ENCODE measurements around the gene GPR78. TPM values are rescaled to one million over a fixed set of nuclear protein-coding genes. Genes with fewer than 3 reads are reported as not detected.

Gene GPR78
- total and polyA plus RNA-seq, 4 donors: 0.05 to 0.28 TPM; not detected in 2

DNA sequence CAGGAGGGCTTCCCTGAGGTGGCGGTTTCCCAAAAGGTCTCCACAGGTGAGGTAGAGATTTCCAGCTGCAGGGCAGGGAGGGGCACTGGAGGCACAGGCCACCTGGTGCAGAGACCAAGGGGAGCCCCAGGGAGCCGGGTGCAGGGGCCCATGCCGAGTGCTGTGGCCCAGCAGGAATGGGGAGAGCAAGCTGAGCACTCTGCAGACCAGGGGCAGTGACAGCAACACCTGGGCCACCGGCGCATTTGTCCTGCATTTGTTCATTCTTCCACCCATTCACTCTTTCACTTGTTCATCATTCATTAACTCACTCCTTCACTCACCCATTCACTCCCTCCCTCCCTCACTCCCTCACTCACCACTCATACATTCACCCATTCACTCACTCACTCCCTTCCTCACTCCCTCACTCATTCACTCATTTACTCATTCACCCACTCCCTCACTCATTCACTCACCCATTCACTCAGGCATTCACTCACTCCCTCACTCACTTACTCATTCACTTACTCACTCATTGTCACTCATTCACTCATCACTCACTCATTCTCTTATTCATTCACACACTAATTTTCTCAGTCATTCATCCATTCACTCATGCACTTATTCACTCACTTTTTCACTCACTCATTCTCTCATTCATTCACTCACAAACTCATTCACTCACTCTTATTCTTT is 28.7 kb downstream of the GPR78 start:
- TF ChIP-seq, protein P1, sequence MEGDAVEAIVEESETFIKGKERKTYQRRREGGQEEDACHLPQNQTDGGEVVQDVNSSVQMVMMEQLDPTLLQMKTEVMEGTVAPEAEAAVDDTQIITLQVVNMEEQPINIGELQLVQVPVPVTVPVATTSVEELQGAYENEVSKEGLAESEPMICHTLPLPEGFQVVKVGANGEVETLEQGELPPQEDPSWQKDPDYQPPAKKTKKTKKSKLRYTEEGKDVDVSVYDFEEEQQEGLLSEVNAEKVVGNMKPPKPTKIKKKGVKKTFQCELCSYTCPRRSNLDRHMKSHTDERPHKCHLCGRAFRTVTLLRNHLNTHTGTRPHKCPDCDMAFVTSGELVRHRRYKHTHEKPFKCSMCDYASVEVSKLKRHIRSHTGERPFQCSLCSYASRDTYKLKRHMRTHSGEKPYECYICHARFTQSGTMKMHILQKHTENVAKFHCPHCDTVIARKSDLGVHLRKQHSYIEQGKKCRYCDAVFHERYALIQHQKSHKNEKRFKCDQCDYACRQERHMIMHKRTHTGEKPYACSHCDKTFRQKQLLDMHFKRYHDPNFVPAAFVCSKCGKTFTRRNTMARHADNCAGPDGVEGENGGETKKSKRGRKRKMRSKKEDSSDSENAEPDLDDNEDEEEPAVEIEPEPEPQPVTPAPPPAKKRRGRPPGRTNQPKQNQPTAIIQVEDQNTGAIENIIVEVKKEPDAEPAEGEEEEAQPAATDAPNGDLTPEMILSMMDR (IDR thresholded peaks at IDR 0.05; ENCODE audit: control extremely low read depth, extremely low read depth): no peak
- Histone ChIP-seq H3K27ac (ENCODE audit: low read depth in 1 of 2, low read length in 1 of 2) (no peak overlapping the region), H3K9me3 (ENCODE audit: control insufficient read depth in 4 of 4, insufficient read depth in 3 of 4, low read length in 3 of 4) (peaks cover 0 to 2% (median 0%) of the 10 kb centered on the region in 4 donors), H3K4me3 (no peak overlapping the region), H3K36me3 (ENCODE audit: control insufficient read depth in 4 of 4, insufficient read depth in 4 of 4, low read length in 4 of 4) (no peaks in the 10 kb centered on the region), H3K9ac (ENCODE audit: insufficient read depth in 1 of 2, low read length in 2 of 2) (no peak overlapping the region), H3K27me3 (ENCODE audit: control insufficient read depth in 3 of 3, insufficient read depth in 3 of 3, low read length in 2 of 3) (peaks cover 0 to 12% (median 0%) of the 10 kb centered on the region in 3 donors), H3K4me1 (ENCODE audit: control insufficient read depth in 5 of 5, insufficient read depth in 5 of 5, low read length in 5 of 5) (peaks cover 0 to 2% (median 0%) of the 10 kb centered on the region in 5 donors)
- no peak for ATAC-seq (ENCODE audit: insufficient read depth, low FRiP score)
- WGBS, 2 donors: 72 to 75% methylated on average over 5 of the region's 5 CpGs
- no peak for DNase-seq

DNA sequence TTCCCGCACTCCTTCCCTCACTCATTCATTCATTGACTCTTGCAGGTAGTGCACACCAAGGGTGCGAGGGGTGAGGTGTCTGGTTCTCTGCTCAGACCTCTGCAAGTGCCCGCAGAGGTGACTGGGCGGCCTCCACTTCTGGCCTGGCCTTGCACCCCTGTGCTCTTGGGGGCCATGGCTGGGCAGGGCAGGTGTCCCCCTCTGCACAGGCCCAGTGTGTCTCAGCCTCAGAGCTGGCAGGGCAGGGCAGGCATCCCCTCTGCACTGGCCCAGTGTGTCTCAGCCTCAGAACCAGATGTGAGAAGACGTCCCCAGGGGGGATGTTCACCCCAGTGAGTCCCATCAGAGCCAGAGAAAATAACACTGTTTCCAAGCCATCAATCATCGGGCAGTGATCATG is 29.2 kb downstream of the GPR78 start:
- peaks cover 0 to 2% (median 0%) of the 10 kb centered on the region in 4 donors for H3K9me3 ChIP-seq (ENCODE audit: control insufficient read depth in 4 of 4, insufficient read depth in 3 of 4, low read length in 3 of 4)
- H3K9ac ChIP-seq (ENCODE audit: insufficient read depth in 1 of 2, low read length in 2 of 2): no peak overlapping the region
- H3K36me3 ChIP-seq (ENCODE audit: control insufficient read depth in 4 of 4, insufficient read depth in 4 of 4, low read length in 4 of 4): no peaks in the 10 kb centered on the region
- no peak for ATAC-seq (ENCODE audit: insufficient read depth, low FRiP score)
- no peak overlapping the region for H3K4me3 ChIP-seq
- TF ChIP-seq, protein P1 (IDR thresholded peaks at IDR 0.05; ENCODE audit: control extremely low read depth, extremely low read depth): no peak
- peaks cover 0 to 2% (median 0%) of the 10 kb centered on the region in 5 donors for H3K4me1 ChIP-seq (ENCODE audit: control insufficient read depth in 5 of 5, insufficient read depth in 5 of 5, low read length in 5 of 5)
- peaks cover 0 to 12% (median 0%) of the 10 kb centered on the region in 3 donors for H3K27me3 ChIP-seq (ENCODE audit: control insufficient read depth in 3 of 3, insufficient read depth in 3 of 3, low read length in 2 of 3)
- DNase-seq: no peak
- H3K27ac ChIP-seq (ENCODE audit: low read depth in 1 of 2, low read length in 1 of 2): no peak overlapping the region
- WGBS, 2 donors: 82 to 84% methylated on average over 6 of the region's 6 CpGs

DNA sequence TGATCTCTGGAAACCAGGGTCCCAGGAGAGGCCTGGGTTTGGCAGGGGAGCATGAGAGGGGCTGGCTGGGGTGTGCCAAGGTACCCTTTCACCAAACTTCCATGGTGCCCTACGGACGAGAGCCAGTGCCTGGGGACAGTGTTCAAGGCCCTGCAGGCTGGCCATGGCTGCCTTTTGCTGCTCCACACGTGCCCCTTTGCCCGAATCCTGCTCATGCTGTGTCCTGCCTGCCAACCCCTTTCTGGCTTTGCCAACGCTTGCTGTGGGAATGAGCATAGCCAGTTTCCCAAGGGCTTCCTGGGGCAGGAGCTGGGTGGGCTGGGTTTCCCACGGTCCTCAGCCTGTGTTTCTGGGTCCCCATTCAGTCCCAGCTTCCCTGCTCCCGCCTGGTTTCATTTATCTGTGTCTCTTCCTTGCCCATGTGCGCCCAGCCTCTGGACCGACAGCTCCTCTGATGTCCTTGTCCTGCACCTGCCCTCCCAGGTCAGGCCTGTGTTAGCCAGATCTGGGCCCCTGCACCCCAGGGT is 29.7 kb downstream of the GPR78 start:
- peaks cover 0 to 2% (median 0%) of the 10 kb centered on the region in 5 donors for H3K4me1 ChIP-seq (ENCODE audit: control insufficient read depth in 5 of 5, insufficient read depth in 5 of 5, low read length in 5 of 5)
- H3K27me3 ChIP-seq (ENCODE audit: control insufficient read depth in 3 of 3, insufficient read depth in 3 of 3, low read length in 2 of 3): peaks cover 0 to 12% (median 0%) of the 10 kb centered on the region in 3 donors
- no peak overlapping the region for H3K4me3 ChIP-seq
- ATAC-seq (ENCODE audit: insufficient read depth, low FRiP score) (no peak), DNase-seq (no peak)
- peaks cover 0 to 2% (median 0%) of the 10 kb centered on the region in 4 donors for H3K9me3 ChIP-seq (ENCODE audit: control insufficient read depth in 4 of 4, insufficient read depth in 3 of 4, low read length in 3 of 4)
- H3K9ac ChIP-seq (ENCODE audit: insufficient read depth in 1 of 2, low read length in 2 of 2): no peak overlapping the region
- WGBS, 2 donors: 69 to 86% methylated on average over 9 of the region's 9 CpGs
- TF ChIP-seq, protein P1 (IDR thresholded peaks at IDR 0.05; ENCODE audit: control extremely low read depth, extremely low read depth): no peak
- H3K27ac ChIP-seq (ENCODE audit: low read depth in 1 of 2, low read length in 1 of 2): no peak overlapping the region
- H3K36me3 ChIP-seq (ENCODE audit: control insufficient read depth in 4 of 4, insufficient read depth in 4 of 4, low read length in 4 of 4): no peaks in the 10 kb centered on the region
